SW 1271 (cell line): ENCODE data around the gene FTCD.
"Not testable (repeated sequence)": the region's sequence is repeated elsewhere in the genome, so short reads cannot be mapped to it uniquely, and the experiment has no call there.

Experiments used
- DNase-seq, 2 experiments: peaks; one replicate each; lab custom pipeline; 2025; lab: John Stamatoyannopoulos, UW

FTCD gene

DNA sequence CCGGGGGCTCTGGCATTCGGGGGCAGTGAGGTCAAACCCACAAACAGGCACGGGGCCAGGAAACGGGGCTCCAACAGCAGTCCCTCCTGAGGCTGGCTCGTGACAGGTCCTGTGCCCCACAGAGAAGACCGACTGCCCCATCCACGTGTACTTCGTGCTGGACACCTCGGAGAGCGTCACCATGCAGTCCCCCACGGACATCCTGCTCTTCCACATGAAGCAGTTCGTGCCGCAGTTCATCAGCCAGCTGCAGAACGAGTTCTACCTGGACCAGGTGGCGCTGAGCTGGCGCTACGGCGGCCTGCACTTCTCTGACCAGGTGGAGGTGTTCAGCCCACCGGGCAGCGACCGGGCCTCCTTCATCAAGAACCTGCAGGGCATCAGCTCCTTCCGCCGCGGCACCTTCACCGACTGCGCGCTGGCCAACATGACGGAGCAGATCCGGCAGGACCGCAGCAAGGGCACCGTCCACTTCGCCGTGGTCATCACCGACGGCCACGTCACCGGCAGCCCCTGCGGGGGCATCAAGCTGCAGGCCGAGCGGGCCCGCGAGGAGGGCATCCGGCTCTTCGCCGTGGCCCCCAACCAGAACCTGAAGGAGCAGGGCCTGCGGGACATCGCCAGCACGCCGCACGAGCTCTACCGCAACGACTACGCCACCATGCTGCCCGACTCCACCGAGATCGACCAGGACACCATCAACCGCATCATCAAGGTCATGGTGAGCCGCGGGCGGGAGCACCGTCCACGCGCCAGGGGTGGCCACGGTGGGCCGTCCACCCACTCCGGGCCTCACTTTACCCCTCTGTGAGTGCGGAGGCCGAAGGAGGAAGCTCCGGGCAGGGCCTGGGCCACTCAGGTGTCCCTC, 43.3 kb downstream of the FTCD start:
- DNase-seq, result no peak

DNA sequence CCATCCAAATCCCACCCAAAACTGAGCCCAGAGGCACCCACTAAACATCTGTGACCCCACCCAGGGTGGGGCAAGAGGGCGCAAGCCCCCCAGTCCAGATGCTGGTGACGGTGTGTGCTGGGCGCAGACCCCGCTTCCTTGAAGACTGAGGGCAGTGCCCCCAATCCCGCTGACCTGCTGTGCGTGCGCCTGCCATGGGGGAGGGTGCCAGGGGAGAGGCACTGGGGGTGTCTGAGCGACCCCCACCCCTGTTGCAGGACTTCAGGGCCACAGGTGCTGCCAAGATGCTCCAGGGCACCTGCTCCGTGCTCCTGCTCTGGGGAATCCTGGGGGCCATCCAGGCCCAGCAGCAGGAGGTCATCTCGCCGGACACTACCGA, 44.2 kb downstream of the FTCD start:
- DNase-seq, result no peak

DNA sequence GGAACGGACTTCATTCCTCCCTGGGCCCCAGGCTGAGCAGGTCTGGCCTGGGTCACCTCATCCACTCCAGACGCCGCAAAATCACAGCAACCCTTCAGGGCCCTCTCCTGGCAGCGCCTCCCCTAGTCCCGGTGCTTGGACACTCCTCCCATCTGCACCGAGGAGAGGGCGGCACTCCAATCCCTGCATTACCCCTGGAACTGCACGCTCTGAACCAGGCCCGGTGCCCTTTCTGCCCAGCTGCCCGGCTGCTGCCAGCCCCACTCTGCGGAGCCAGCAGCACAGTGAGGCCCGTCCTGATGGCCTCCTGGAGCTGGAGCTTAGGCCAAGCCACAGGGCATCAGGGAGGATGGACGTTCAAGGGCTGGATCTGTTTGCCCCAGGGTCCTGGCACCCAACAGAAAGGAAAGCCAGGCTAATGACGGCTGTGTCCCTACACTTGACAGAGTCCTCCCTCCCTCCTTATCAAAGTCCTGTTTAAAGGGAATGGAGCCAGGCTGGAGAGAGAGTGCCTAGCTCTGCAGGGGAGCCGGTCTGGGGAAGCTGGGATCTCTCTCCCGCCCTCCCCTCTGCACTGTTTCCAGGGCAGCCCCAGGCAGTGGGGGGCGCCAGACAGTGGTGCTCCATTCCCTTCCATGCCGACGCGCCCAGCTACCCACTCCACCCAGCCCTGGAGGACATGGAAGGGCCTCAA, 44.7 kb downstream of the FTCD start:
- no peak for DNase-seq

DNA sequence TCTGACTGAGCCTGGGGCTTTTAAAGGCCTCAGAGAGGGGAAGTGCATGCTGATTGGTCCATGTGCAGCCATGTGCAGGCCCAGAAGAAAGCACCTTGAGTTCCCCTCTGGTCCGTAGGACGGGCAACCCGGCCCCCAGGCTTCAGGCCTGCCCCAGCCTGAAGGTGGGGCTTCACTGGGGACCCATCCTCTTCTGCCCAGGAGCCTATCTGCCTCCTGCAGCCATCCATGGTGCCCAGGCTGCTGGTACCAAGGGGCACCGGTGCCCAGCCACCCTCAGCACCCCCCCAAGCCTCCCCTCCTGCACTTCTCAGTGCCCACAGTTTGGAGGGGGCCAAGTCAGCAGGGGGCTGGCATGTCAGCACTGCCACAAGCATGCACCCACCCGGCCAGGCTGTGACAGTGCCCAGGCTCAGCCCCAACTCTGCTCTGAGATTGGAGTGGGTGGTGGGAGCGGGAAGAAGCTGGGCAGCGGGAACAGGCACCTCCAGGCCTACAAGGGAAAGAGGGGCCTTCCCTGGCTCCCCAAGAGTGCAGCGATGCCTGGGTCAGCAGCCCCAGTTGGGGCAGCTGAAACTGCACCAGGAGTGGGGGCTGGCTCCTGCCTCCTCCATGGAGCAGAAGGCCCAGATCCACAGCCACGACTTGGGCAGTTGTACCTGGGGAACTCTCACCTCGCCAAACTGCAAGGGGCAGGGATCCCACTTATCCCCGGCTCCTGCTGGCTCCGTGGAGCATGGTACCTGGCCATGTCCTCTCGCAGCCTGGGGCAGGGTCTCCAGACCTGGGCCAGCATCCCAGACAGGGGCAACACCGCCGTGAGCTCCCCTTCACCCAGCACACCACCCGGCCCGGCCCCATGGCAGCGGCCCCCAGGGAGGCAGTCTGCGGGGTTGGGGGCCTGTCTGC, 45.8 kb downstream of the FTCD start:
- DNase-seq, result no peak

DNA sequence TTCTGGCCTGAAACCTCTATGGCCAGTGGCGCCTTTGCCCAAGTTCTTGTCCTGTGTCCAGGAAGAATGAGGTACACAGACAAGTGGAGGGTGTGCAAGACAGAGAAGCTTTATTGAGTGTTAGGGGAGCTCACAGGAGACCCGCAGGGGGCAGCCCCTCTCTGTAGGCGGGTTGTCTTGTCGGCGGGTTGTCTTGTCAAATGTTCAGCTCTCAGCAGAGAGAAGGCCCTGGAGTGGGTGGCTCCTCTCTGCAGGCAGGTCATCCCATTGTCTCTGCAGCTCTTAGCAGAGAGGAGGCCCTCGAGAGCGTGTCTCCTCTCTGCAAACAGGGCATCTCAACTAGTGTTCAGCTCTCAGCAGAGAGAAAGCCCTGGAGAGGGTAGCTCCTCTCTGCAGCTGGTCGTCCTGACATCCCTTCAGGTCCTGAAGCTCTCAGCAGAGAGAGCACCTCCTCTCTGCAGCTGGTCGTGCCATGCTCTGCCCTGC, 46.5 kb downstream of the FTCD start:
- no peak for DNase-seq

DNA sequence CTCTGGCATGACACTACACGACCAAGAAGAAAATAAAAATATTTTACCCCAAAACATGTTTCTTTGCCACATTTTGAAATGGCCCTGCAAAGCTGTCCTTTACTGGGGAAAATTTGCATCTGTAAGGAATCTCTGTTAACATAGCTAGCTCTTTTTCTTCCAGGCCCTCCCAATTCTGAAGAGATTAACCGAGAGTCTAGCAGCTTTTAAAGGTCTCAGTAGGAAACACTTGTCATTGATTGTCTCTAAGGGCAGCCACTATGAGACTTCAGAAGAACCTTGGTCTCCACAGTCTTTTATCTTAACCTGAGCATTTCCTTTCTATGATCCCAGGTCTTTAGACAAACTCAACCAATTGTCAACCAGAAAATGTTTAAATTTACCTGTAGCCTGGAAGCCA, 48.0 kb downstream of the FTCD start:
- DNase-seq, result not testable (repeated sequence)

DNA sequence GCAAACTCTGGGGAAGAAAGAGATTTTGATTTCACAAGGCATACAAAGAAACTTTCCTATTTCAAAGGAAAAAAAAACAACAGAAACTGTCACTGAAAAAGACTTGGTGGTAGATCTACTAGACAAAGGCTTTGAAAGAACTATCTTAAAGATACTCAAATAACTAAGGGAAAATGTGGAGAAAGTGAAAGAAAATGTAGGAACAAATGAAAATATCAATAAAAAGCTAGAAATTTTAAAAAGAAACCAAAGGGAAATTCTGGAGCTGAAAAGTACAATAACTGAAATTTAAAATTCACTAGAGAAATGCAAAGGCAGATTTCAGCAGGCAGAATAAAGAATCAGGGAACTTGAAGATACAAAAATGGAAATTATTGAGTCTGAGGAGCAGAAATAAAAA, 51.3 kb downstream of the FTCD start:
- DNase-seq, result no peak

DNA sequence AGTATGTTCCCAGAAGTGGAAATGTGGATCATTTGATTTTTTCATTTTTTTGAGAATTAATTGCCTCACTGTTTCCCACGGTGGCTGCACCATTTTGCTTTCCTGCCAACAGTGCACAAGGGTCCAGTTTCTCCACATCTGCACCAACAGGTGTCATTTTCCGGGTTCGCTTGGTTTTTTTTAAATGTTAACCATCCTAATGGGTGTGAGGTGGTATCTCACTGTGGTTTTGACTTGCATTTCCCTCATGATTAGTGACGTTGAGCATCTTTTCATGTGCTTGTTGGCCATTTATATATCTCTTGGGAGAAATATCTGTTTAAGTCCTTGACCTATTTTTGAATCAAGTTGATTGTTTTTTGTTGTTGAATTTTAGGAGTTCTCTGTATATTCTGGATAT, 54.5 kb downstream of the FTCD start:
- DNase-seq, result no peak

DNA sequence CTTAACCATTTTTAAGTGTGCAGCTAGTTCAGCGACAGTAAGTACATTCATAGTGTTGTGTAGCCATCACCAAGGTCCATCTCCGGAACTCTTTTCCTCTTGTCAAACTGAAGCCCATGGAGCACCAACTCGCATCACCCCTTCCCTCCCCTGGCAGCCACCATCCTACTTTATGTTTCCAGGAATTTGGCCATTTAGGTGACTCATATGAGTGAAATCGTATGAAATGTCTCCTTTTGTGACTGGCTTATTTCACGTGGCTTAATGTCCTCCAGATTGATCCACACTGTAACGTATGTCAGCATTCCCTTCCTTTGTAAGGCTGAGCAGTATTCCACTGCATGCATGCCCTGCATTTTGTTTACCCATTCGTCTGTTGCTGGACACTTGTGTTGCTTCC, 55.0 kb downstream of the FTCD start:
- DNase-seq, result no peak

DNA sequence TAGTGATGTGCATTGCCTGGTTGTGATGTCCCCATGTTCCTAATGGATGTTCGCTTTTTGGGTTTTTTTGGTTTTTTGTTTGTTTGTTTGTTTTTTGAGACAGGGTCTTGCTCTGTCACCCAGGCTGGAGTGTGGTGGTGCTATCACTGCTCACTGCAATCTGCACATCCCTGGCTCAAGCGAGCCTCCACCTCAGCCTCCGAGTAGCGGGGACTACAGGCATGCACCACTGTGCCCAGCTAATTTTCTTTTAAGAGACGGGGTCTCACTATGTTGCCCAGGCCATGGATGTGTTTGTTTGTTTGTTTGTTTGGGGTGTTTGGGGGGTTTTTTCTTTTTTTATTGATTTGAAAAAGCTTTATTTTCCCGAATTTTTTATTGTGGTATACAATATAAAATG, 55.4 kb downstream of the FTCD start:
- no peak for DNase-seq

DNA sequence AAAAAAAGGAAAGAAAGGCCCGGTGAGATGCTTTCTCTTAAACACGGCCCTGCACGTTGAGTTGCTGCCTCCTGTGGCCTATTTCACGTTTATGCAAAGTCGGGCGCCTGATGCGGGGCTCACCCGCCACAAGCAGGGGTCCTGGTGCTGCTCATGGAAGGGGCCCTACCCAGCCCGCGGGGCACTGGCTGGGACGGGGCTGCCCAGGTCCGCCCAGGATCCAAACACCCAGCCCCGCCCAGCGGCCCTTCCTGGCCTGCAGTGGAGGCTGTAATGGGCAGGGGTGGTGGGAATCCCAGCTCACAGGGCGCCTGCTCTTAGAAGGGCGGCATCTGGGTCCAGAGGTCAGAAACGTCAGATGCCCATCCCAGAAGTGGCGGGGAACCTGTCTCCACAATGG, 55.9 kb downstream of the FTCD start:
- DNase-seq, result no peak

DNA sequence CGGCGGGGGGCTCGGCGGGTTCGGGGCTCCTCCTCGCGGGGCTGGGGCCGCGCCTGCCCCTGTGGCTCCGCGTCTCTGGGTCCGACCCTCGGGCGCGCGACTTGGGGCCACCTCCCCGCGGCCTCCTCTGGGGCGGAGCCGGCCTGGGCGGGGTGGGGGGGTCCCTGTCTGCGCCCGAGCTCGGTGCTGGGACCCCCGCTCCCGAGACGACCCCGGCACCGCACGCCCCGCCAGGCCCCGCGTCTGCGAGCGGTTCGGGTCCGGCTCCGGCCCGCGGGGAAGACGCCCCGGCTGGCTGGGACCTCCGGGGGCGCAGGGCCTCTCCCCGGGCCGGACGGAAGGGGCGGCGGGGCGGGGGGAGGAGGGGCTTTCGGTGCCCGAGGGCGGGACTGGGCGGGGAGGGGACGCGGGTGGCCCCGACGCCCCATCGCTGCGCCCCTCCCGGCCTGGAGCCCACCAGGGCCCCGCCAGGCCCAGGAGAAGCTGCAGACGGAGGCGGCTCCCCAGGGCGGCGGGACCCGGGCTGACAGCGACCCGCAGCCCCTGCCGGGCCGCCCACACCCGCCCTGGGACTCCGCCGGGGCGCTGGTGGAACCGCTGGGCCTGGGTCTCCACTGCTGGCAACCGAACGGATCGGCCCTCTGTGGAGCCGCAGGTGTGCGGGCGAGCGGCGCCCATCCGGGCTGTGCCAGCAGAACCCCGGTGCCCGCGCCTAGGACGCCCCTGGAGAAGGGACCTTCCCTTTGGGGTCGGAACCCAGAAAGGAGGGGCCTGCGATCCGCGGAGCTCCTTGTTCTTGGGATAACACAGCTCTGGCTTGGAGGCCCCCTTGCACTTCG, 56.9 kb downstream of the FTCD start:
- no peak for DNase-seq

DNA sequence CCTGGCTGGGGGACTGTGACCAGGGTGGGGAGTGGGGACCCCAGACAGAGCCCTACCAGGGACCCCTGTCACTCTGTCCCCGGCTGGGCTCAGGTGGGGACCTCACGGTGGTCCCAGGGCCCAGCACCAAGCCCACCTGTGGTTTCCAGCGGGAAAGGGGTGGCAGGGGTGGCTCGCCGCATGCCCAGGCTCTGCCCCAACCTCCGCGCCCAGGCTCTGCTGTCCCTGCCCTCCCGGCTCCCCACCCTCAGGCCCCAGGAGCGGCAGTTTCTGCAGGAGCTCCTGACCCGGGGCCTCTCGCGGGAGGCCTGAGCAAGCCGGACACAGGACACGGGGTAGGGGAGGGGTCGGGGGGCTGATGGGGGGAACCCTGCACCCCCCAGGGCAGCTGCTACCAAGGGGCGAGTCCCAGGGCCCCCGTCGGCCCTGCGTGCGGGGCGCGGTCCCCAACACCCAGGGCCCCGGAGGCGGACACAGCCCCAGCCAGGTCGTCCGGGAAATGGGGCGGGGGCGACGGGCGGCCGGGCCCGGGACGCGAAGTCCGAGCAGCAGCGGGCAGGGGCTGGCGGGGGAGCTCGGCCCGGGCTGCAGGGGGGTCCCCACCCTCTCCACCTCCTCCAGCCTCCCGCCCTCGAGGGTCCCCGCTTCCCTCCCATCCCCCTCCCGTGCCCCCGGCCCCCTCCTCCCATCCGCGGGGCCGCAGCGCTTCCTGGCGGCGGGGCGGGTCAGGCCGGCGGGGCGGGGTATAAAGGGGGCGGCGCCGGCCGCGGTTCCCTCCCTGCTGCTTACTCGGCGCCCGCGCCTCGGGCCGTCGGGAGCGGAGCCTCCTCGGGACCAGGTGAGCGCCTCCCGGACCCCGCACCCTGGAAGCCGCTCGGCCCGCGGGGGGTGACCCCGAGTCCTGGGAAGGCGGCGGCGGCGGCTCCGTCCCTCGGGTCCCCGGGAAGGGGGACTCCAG, 57.8 kb downstream of the FTCD start, which contains the start of gene COL6A2:
COL6A2 (plus strand) TSS at position 777 of the 958 bp plus-strand sequence.
- DNase-seq, result peak in 1 of 2 experiments; percentile 10

DNA sequence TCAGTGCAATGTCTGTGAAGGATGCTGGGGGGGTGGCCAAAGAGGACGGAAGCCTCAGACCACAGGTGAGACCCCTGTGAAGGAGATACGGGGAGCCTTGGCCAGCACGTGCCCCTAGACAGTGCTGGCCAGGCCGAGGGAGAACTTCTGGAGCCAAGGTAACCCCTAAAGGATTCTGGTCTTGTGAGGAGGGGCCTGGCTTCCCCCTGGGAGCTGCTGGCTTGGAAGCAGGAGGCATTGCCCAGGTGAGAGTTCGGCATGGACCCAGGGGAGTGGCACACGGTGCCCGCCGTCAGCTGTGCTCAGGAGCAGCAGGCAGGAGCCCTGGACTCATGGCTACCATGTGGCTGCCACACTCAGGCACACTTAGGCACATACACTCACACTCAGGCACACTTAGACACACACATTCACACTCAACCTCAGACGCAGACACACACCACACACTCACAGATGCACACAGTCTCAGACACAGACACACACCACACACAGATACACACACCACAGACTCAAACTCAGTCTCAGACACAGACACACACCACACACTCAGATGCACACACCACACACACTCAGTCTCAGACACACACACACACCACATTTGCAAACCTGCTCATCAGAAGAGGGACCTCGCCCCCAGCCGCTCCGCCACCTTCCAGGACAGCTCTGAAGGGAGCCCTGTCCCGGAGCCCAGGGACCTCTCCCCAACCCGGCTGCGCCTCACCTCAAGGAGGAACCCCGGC, 58.6 kb downstream of the FTCD start:
- DNase-seq, result no peak

DNA sequence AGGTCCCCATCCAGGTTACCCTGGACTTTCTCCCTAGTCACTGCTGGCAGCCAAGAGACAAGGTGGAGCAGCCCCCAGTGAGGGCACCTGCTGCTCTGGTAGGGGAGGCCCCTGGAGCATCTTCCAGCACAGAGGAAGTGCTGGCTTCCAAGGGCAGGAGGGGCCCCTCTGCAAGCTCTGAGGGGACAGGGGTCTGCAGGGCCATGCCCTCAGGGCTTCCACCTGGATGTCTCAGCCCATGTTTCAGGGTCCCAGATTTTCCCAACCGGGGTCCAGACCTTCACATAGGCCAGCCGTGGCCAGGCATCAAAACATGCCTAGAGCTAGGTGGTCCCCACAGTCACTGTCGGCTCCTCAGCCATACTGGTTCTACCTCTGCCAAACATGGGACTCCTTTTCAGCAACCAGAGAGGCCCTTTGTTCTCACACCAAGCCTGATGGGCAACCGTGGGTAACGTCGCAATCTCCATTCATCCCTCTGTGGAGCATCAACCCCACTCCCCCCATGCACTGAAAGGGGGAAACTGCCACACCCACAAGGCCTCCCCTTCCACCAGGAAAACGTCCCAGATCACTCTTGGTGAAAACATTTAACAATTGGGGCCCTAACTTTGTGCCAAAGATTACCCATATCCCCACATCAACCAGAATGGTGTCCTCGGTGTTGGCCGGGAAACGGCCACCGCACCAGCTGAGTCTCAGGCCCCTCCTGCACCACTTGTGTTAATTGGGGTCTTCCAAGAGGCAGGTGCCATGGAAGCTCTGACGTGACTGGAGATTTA, 59.4 kb downstream of the FTCD start:
- no peak for DNase-seq

DNA sequence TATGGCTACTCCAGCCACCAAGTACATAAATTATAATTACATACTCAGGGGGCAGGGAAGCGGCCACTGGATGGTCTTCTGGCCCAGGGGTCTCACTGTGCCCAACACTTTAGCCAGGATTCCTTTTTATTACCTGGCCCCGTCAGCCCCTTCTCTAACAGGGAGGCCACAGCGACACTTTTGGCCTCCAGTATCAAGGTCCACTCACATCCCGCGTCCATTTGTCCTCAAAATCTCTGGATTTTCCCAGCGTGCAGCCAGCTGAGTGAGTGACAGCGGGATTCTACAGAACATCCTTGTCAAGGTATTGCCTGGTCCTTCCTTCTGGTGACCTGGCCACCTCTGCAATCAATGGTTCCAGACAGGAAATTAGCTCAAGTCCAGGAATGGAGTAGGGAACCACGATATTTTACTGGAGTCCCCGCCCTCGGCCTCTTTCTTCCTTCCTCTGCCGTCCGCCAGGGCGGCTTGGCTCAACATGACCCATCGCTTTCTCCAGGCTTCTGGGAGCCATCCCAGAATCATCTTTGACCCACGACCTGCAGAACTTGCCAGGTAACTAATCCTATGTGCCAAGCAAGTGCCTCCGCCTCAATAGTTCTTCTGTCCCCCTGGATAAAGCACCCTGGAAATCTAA, 60.2 kb downstream of the FTCD start:
- no peak for DNase-seq

DNA sequence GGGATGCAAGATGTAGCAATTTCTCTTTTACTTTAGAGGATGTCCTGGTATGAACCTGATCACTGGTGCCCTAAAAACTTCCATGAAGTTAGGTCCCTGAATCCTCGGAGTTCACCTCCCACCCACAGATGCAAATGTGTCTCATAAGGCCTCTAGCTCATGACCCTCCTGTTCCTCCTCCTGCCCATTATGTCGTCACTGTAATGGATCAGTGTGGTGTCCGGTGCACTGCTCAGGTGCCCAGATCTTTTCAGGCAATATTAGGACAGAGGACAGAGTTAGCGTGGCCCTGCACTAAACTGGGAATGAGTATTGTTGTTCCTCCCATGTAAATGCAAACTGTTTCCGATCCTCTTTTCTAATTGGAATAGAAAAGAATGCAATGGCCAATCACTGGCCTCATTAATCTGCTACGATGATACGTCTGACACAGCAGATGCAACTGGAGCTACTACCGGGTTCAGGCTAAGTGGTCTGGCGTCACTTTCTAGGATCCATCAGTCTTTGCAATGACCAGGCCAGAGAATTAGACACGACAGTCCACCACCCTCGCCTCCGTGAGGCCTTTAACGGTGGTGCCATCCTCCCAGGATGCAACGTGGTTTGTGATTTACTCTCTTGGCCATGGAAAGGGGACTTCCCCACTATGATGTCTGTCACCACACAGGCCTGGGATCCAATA, 60.8 kb downstream of the FTCD start:
- no peak for DNase-seq
